HCT116 (cell line): ENCODE results near the gene ITGA1. TPM values are rescaled to one million over a fixed set of nuclear protein-coding genes. Genes with fewer than 3 reads are reported as not detected.

Source experiments
- ATAC-seq: fragments of 200-7000 bp; cut with Tn5 transposase; 2 replicates; pipeline ENCODE4 v1.9.1; 2020; ENCODE audit warnings: mild to moderate bottlenecking, moderate library complexity
- BruUV-seq: library from RNA; stranded (reverse); fragments of 400-500 nt; replicated peaks from 2 replicates; lab custom pipeline; 2021; lab: Mats Ljungman, UMichigan
- CTCF ChIA-PET: fragments of 300-600 bp; sonication (Branson Sonifier 250); formaldehyde crosslinking; loops from one replicate; lab custom pipeline; 2021; ENCODE audit warnings: antibody characterized with exemption; lab: Charles Lee
- POLR2A ChIA-PET: fragments of 300-600, 350-600 bp; sonication (Branson Sonifier 250); formaldehyde crosslinking; loops from one replicate; lab custom pipeline; 2021; ENCODE audit warnings: antibody characterized with exemption; lab: Charles Lee
- RAD21 ChIA-PET, 2 experiments: fragments of 300-600 bp; sonication (Branson Sonifier 250); formaldehyde crosslinking; loops; one replicate each; lab custom pipeline; 2023; ENCODE audit warnings: low total read pairs in 2 of 2; ENCODE audit not compliant: uncharacterized antibody in 2 of 2, unreplicated experiment in 2 of 2, low non-redundant PET in 1 of 2; lab: Charles Lee
- DNase-seq: peaks from one replicate; pipeline ENCODE4 v3.0.0-alpha.2; 2010; ENCODE audit warnings: low read depth, low spot score
- H2AFZ ChIP-seq: fragments of 200-600 bp; shearing (Covaris generic), sonication (generic); 2 replicates; pipeline ENCODE4 v1.6.1; 2017; ENCODE audit warnings: low read depth, mixed run types, mixed read lengths, antibody characterized with exemption, low read length; ENCODE audit not compliant: poor library complexity, severe bottlenecking
- H3K27ac ChIP-seq: 2 replicates; pipeline ENCODE4 v1.5.1; 2012; ENCODE audit warnings: low read depth, low read length
- H3K27me3 ChIP-seq: fragments of 200-600 bp; sonication (generic); 2 replicates; pipeline ENCODE4 v1.6.1; 2016; ENCODE audit warnings: mixed run types, low read length, mixed read lengths; ENCODE audit not compliant: insufficient read depth
- H3K36me3 ChIP-seq, 2 experiments: fragments of 200-500 bp in 1 of 2; fragments of 200-600 bp in 1 of 2; sonication (Bioruptor generic) in 1 of 2; sonication (generic) in 1 of 2; 2 replicates each; pipeline versions ENCODE4 v1.5.1 to v1.6.1; 2014 to 2016; ENCODE audit warnings: low read length in 2 of 2, inconsistent platforms in 1 of 2, mixed read lengths in 1 of 2, mixed run types in 1 of 2; ENCODE audit not compliant: insufficient read depth in 2 of 2, control insufficient read depth in 1 of 2
- H3K4me1 ChIP-seq, 2 experiments: fragments of 200-600 bp in 1 of 2; sonication (generic) in 1 of 2; 2 replicates each; pipeline versions ENCODE4 v1.5.1 to v1.6.1; 2012 to 2017; ENCODE audit warnings: low read length in 2 of 2, inconsistent platforms in 1 of 2, mild to moderate bottlenecking in 1 of 2, mixed read lengths in 1 of 2, mixed run types in 1 of 2, moderate library complexity in 1 of 2; ENCODE audit not compliant: insufficient read depth in 2 of 2, control insufficient read depth in 1 of 2
- H3K4me2 ChIP-seq: fragments of 200-600 bp; sonication (generic); 2 replicates; pipeline ENCODE4 v1.6.1; 2017; ENCODE audit warnings: mixed run types, low read length, mixed read lengths
- H3K4me3 ChIP-seq, 2 experiments: fragments of 200-600 bp in 1 of 2; sonication (generic) in 1 of 2; replicated peaks in 1 of 2; 2 replicates each; pipeline ENCODE4 v1.5.1; 2011 to 2016; ENCODE audit warnings: low read length in 2 of 2, control low read depth in 1 of 2, low read depth in 1 of 2, mild to moderate bottlenecking in 1 of 2, mixed read lengths in 1 of 2, mixed run types in 1 of 2
- H3K79me2 ChIP-seq: fragments of 200-600 bp; sonication (generic); 2 replicates; pipeline ENCODE4 v1.6.1; 2017; ENCODE audit warnings: mild to moderate bottlenecking, mixed run types, low read length, moderate library complexity, mixed read lengths; ENCODE audit not compliant: insufficient read depth
- H3K9ac ChIP-seq: fragments of 200-600 bp; sonication (generic); 2 replicates; pipeline ENCODE4 v1.6.1; 2016; ENCODE audit warnings: low read length, mixed read lengths
- H3K9me2 ChIP-seq: fragments of 200-600 bp; sonication (generic), shearing (Covaris generic); 2 replicates; pipeline ENCODE4 v1.6.1; 2017; ENCODE audit warnings: mixed run types, mild to moderate bottlenecking, moderate library complexity; ENCODE audit not compliant: insufficient read depth
- H3K9me3 ChIP-seq, 2 experiments: fragments of 200-500 bp in 1 of 2; fragments of 200-600 bp in 1 of 2; sonication (Bioruptor generic) in 1 of 2; sonication (generic) in 1 of 2; 2 replicates each; pipeline ENCODE4 v1.6.1; 2014 to 2017; ENCODE audit warnings: low read length in 2 of 2, mixed read lengths in 2 of 2, inconsistent platforms in 1 of 2, low read depth in 1 of 2, mild to moderate bottlenecking in 1 of 2, mixed run types in 1 of 2, moderate library complexity in 1 of 2; ENCODE audit not compliant: control insufficient read depth in 1 of 2, insufficient read depth in 1 of 2
- H4K20me1 ChIP-seq: fragments of 200-600 bp; sonication (generic), shearing (Covaris generic); 2 replicates; pipeline ENCODE4 v1.6.1; 2017; ENCODE audit warnings: mixed run types, mild to moderate bottlenecking, moderate library complexity; ENCODE audit not compliant: insufficient read depth
- CBX3 ChIP-seq: IDR thresholded peaks from 2 replicates; pipeline ENCODE4 v1.6.1; 2012; ENCODE audit warnings: low read depth
- CEBPB ChIP-seq: IDR thresholded peaks from 2 replicates; pipeline ENCODE4 v1.6.1; 2012; ENCODE audit warnings: low read depth
- ELF1 ChIP-seq: IDR thresholded peaks from 2 replicates; pipeline ENCODE4 v1.6.1; 2012; ENCODE audit warnings: low read depth, borderline replicate concordance
- EZH2 ChIP-seq: fragments of 200-600 bp; sonication (generic); IDR thresholded peaks from 2 replicates; pipeline ENCODE4 v1.6.1; 2017; ENCODE audit warnings: antibody characterized with exemption, mixed run types
- JUND ChIP-seq: IDR thresholded peaks from 2 replicates; pipeline ENCODE4 v1.6.1; 2012
- SIN3A ChIP-seq: IDR thresholded peaks from 2 replicates; pipeline ENCODE4 v1.6.1; 2012; ENCODE audit warnings: low read depth
- ZNF274 ChIP-seq: fragments of 200-500 bp; sonication (Bioruptor generic); IDR thresholded peaks from 2 replicates; pipeline ENCODE4 v1.6.1; 2014; ENCODE audit warnings: mild to moderate bottlenecking, low read depth, low read length, inconsistent platforms
- intact Hi-C: fragments of 100-400 bp; cut with micrococcal nuclease; formaldehyde crosslinking; loops from 2 replicates; pipeline ENCODE4 v1.10.0; 2022
- total RNA-seq: library from RNA; stranded (reverse); gene quantifications from one replicate; pipeline ENCODE4 v1.2.1, GENCODE V29; 2021; ENCODE audit not compliant: unreplicated experiment
- TF ChIP-seq, protein P1 (sequence below): IDR thresholded peaks from 2 replicates; pipeline ENCODE4 v1.6.1; 2012
- TF ChIP-seq, protein P2 (sequence below): IDR thresholded peaks from 2 replicates; pipeline ENCODE4 v1.6.1; 2011; ENCODE audit warnings: mild to moderate bottlenecking, low read length, moderate library complexity; ENCODE audit not compliant: insufficient replicate concordance; ENCODE audit errors: extremely low read depth
- TF ChIP-seq, protein P3 (sequence below): IDR thresholded peaks from 2 replicates; pipeline ENCODE4 v1.6.1; 2012; ENCODE audit warnings: low read depth

The ITGA1 gene
- total RNA-seq, 1 experiment from 2014 or later: 1.8 TPM

DNA sequence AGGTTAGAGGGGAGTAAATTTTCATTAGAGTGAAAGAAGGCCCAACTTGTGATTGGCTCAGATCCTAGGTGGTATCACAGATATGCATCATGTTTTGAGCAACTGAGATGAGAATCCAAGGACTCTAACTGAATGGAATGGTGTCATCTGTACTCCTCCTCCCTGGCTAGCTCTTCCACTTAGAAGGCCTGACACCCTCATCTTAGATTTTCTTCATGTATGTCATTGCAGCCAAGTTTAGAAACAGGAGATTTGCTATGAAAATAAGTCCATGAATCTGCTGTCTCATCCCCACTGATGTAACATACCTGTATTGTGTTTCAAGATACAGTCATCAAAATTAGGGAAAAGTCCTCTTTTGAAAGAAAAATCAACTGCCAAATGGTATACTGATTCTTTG, 54.4 kb downstream of the ITGA1 start:
- H4K20me1 ChIP-seq: no peaks in the 10 kb centered on the region
- peaks cover 0 to 6% of the 10 kb centered on the region in 2 experiments; a peak in 2 of 4 replicates for H3K4me1 ChIP-seq
- H3K27me3 ChIP-seq: no peaks in the 10 kb centered on the region
- TF ChIP-seq SIN3A (no peak), ZNF274 (no peak), EZH2 (no peak)
- TF ChIP-seq, protein P1, sequence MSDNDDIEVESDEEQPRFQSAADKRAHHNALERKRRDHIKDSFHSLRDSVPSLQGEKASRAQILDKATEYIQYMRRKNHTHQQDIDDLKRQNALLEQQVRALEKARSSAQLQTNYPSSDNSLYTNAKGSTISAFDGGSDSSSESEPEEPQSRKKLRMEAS: no peak
- TF ChIP-seq, protein P2, sequence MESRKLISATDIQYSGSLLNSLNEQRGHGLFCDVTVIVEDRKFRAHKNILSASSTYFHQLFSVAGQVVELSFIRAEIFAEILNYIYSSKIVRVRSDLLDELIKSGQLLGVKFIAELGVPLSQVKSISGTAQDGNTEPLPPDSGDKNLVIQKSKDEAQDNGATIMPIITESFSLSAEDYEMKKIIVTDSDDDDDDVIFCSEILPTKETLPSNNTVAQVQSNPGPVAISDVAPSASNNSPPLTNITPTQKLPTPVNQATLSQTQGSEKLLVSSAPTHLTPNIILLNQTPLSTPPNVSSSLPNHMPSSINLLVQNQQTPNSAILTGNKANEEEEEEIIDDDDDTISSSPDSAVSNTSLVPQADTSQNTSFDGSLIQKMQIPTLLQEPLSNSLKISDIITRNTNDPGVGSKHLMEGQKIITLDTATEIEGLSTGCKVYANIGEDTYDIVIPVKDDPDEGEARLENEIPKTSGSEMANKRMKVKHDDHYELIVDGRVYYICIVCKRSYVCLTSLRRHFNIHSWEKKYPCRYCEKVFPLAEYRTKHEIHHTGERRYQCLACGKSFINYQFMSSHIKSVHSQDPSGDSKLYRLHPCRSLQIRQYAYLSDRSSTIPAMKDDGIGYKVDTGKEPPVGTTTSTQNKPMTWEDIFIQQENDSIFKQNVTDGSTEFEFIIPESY: no peak
- TF ChIP-seq, all 23 proteins: peak for 0
- ChIA-PET CTCF (no interaction called here), RAD21 (no interaction called here), POLR2A (no interaction called here)
- ATAC-seq: no peak
- H2AFZ ChIP-seq: no peak overlapping the region
- no peak overlapping the region for H3K27ac ChIP-seq
- no peaks in the 10 kb centered on the region for H3K79me2 ChIP-seq
- no peaks in the 10 kb centered on the region for H3K36me3 ChIP-seq
- no TSS peak for BruUV-seq
- H3K4me3 ChIP-seq: no peak overlapping the region
- no peak overlapping the region for H3K4me2 ChIP-seq
- H3K9ac ChIP-seq: no peak overlapping the region
- no peaks in the 10 kb centered on the region for H3K9me2 ChIP-seq
- DNase-seq: no peak
- no peaks in the 10 kb centered on the region for H3K9me3 ChIP-seq
- intact Hi-C loops: no loop called here

DNA sequence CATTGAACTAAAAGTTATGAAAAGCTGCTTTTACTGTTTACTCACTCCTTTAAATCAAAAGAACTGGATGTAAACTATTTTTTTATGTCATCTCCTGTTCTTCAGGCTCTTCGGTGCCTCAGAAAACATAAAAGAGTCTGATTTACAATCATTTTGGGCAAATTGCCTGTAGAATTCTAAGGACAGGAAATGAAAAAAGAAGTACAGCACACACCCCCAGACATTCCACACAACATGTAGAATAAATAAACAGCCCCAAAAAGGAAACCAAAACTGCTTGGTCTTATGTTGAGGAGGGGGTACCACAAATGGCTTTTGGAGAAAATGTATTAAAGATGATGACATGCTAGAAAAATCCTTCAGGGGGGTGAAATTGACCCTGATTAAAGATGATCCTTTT, 57.2 kb downstream of the ITGA1 start:
- Histone ChIP-seq H3K27ac (no peak overlapping the region), H3K79me2 (no peaks in the 10 kb centered on the region), H3K4me2 (no peak overlapping the region), H3K4me3 (no peak overlapping the region), H3K9ac (no peak overlapping the region), H4K20me1 (no peaks in the 10 kb centered on the region), H3K4me1 (no peaks in the 10 kb centered on the region), H3K36me3 (no peaks in the 10 kb centered on the region), H3K27me3 (no peaks in the 10 kb centered on the region), H3K9me3 (no peaks in the 10 kb centered on the region), H3K9me2 (no peaks in the 10 kb centered on the region), H2AFZ (no peak overlapping the region)
- CTCF ChIA-PET: no interaction called here
- DNase-seq (no peak), ATAC-seq (no peak)
- no TSS peak for BruUV-seq
- intact Hi-C loops: no loop called here
- RAD21 ChIA-PET: no interaction called here
- POLR2A ChIA-PET: no interaction called here
- TF ChIP-seq, protein P3, sequence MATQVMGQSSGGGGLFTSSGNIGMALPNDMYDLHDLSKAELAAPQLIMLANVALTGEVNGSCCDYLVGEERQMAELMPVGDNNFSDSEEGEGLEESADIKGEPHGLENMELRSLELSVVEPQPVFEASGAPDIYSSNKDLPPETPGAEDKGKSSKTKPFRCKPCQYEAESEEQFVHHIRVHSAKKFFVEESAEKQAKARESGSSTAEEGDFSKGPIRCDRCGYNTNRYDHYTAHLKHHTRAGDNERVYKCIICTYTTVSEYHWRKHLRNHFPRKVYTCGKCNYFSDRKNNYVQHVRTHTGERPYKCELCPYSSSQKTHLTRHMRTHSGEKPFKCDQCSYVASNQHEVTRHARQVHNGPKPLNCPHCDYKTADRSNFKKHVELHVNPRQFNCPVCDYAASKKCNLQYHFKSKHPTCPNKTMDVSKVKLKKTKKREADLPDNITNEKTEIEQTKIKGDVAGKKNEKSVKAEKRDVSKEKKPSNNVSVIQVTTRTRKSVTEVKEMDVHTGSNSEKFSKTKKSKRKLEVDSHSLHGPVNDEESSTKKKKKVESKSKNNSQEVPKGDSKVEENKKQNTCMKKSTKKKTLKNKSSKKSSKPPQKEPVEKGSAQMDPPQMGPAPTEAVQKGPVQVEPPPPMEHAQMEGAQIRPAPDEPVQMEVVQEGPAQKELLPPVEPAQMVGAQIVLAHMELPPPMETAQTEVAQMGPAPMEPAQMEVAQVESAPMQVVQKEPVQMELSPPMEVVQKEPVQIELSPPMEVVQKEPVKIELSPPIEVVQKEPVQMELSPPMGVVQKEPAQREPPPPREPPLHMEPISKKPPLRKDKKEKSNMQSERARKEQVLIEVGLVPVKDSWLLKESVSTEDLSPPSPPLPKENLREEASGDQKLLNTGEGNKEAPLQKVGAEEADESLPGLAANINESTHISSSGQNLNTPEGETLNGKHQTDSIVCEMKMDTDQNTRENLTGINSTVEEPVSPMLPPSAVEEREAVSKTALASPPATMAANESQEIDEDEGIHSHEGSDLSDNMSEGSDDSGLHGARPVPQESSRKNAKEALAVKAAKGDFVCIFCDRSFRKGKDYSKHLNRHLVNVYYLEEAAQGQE: no peak
- TF ChIP-seq ELF1: no peak
- TF ChIP-seq SIN3A: no peak
- no peak for TF ChIP-seq CBX3
- TF ChIP-seq JUND: no peak
- TF ChIP-seq, protein P1: no peak
- no peak for TF ChIP-seq CEBPB
